ENCODE results near the gene BMPR1A. TPM values are rescaled to one million over a fixed set of nuclear protein-coding genes. Genes with fewer than 3 reads are reported as not detected.
A peak's percentile ranks its signal among the peaks of the same experiment; 100 is the strongest.

Gene BMPR1A
- total and polyA plus RNA-seq, 2 experiments from 2014 or later: 14.2 to 82.5 TPM

DNA sequence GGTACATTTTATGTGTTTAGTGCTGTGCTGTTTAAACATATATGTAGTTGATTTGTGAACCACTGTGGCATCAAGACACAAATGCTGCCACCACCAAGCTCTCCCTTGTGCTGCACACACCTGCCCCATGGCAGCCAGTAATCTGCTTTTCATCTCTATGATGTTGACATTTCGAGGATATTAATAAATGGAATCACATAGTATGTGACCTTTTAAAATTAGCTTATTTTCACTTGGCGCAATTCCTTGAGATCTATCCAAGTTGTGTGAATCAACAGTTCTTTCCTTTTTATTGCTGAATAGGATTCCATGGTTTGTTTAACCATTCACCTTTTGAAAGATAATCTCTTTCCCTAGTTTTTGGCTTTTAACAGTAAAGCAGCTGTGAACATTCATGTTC lies 73.1 kb downstream of the BMPR1A start:
- peaks cover 57% of the 10 kb centered on the region for H4K20me1 ChIP-seq (replicated peaks; ENCODE audit: insufficient read depth)

DNA sequence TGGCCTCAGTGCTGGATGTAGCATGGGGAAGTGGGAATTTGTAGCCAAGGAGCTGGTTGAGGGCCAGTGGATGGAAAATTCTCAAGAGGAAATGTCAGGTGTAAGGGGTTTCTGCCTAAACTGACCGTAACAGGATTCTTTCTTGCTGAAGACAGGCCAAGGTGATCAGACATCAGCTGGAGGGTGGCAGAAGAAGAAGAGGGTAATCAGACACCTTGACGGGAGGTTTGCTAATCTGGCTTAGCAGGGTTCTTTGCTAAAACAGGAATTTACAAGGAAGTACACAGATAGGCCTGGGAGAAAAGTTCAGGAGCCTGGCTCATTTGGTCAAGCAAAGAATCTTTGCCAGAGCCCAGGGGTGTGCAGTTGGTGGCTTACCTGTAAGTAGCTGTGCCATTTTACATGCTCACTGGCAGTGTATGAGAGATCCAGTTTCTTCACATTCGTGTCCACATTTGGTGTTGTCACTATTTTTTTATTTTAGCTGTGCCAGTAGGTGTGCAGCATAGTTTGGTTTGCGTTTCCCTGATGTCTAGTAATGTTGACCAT lies 73.7 kb downstream of the BMPR1A start:
- DNase-seq (ENCODE audit: low spot score) (peak; percentile 59), ATAC-seq (peak; percentile 80)
- H3K9me3 Mint-ChIP-seq: no peaks in the 10 kb centered on the region
- peak overlapping the region; percentile 7; the same call in 1 of the 3 replicates for H3K4me3 Mint-ChIP-seq
- Histone ChIP-seq H3F3A (replicated peaks; ENCODE audit: low read depth) (no peaks in the 10 kb centered on the region), H3K4me2 (peak overlapping the region; percentile 62), H3K9me2 (ENCODE audit: insufficient read depth) (no peaks in the 10 kb centered on the region), H3K4me1 (ENCODE audit: insufficient read depth) (peaks cover 63% of the 10 kb centered on the region), H4K20me1 (replicated peaks; ENCODE audit: insufficient read depth) (peaks cover 60% of the 10 kb centered on the region), H3K36me3 (ENCODE audit: insufficient read depth) (no peaks in the 10 kb centered on the region), H3K27ac (ENCODE audit: low read depth) (peak overlapping the region; percentile 16; the same call in 1 of the 2 replicates), H3K4me3 (no peak overlapping the region; the same call in 1 of the 2 replicates), H3K27me3 (ENCODE audit: insufficient read depth) (no peaks in the 10 kb centered on the region), H3K79me2 (replicated peaks; ENCODE audit: insufficient read depth) (peaks cover 100% of the 10 kb centered on the region), H2AFZ (no peak overlapping the region)
- H3K27me3 Mint-ChIP-seq (ENCODE audit: insufficient read depth, low read depth, poor library complexity): peaks cover 7% of the 10 kb centered on the region
- H3K4me1 Mint-ChIP-seq: peaks cover 69% of the 10 kb centered on the region
- TF ChIP-seq NANOG (IDR thresholded peaks at IDR 0.05; ENCODE audit: borderline replicate concordance) (no peak), ZNF331 (CRISPR knock-in tag; IDR thresholded peaks at IDR 0.05; ENCODE audit: low read depth) (no peak)
- no peaks in the 10 kb centered on the region for H3K36me3 Mint-ChIP-seq (ENCODE audit: low read depth)
- peak overlapping the region; percentile 8; the same call in 1 of the 2 replicates for H3K27ac Mint-ChIP-seq

More for the DNA sequence above, 73.1 kb downstream of the BMPR1A start:
- Histone ChIP-seq H2AFZ (no peak overlapping the region), H3K27me3 (ENCODE audit: insufficient read depth) (no peaks in the 10 kb centered on the region), H3K9me2 (ENCODE audit: insufficient read depth) (no peaks in the 10 kb centered on the region), H3K4me1 (ENCODE audit: insufficient read depth) (peaks cover 66% of the 10 kb centered on the region), H3K4me2 (peak overlapping the region; percentile 62), H3K27ac (ENCODE audit: low read depth) (peak overlapping the region; percentile 16; the same call in 1 of the 2 replicates), H3F3A (replicated peaks; ENCODE audit: low read depth) (no peaks in the 10 kb centered on the region), H3K79me2 (replicated peaks; ENCODE audit: insufficient read depth) (peaks cover 100% of the 10 kb centered on the region), H3K4me3 (no peak overlapping the region), H3K36me3 (ENCODE audit: insufficient read depth) (no peaks in the 10 kb centered on the region)
- H3K9me3 Mint-ChIP-seq: no peaks in the 10 kb centered on the region
- no peaks in the 10 kb centered on the region for H3K36me3 Mint-ChIP-seq (ENCODE audit: low read depth)
- H3K27me3 Mint-ChIP-seq (ENCODE audit: insufficient read depth, low read depth, poor library complexity): peaks cover 4% of the 10 kb centered on the region
- TF ChIP-seq ZNF331 (CRISPR knock-in tag; IDR thresholded peaks at IDR 0.05; ENCODE audit: low read depth): no peak
- TF ChIP-seq, protein P1, sequence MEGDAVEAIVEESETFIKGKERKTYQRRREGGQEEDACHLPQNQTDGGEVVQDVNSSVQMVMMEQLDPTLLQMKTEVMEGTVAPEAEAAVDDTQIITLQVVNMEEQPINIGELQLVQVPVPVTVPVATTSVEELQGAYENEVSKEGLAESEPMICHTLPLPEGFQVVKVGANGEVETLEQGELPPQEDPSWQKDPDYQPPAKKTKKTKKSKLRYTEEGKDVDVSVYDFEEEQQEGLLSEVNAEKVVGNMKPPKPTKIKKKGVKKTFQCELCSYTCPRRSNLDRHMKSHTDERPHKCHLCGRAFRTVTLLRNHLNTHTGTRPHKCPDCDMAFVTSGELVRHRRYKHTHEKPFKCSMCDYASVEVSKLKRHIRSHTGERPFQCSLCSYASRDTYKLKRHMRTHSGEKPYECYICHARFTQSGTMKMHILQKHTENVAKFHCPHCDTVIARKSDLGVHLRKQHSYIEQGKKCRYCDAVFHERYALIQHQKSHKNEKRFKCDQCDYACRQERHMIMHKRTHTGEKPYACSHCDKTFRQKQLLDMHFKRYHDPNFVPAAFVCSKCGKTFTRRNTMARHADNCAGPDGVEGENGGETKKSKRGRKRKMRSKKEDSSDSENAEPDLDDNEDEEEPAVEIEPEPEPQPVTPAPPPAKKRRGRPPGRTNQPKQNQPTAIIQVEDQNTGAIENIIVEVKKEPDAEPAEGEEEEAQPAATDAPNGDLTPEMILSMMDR (conservative IDR thresholded peaks at IDR 0.05; ENCODE audit: low read depth in 2 of 2): no peak
- TF ChIP-seq NANOG (IDR thresholded peaks at IDR 0.05; ENCODE audit: borderline replicate concordance): no peak
- no peak for TF ChIP-seq POLR2AphosphoS5 (IDR thresholded peaks at IDR 0.05; ENCODE audit: low read depth)
- TF ChIP-seq EZH2 (IDR thresholded peaks at IDR 0.05; ENCODE audit: low read depth, unreplicated experiment): no peak
- TF ChIP-seq STAT1 (IDR thresholded peaks at IDR 0.05; ENCODE audit: unreplicated experiment): no peak
- TF ChIP-seq ZNF114 (CRISPR knock-in tag; IDR thresholded peaks at IDR 0.05): no peak
- no peak for TF ChIP-seq EZH2phosphoT487 (IDR thresholded peaks at IDR 0.05; ENCODE audit: unreplicated experiment)
- peaks cover 65% of the 10 kb centered on the region for H3K4me1 Mint-ChIP-seq
- no peak for ATAC-seq
- DNase-seq (ENCODE audit: low spot score): no peak
- H3K4me3 Mint-ChIP-seq: no peak overlapping the region; the same call in 2 of the 3 replicates
- H3K27ac Mint-ChIP-seq: peak overlapping the region; percentile 19; the same call in 1 of the 2 replicates

DNA sequence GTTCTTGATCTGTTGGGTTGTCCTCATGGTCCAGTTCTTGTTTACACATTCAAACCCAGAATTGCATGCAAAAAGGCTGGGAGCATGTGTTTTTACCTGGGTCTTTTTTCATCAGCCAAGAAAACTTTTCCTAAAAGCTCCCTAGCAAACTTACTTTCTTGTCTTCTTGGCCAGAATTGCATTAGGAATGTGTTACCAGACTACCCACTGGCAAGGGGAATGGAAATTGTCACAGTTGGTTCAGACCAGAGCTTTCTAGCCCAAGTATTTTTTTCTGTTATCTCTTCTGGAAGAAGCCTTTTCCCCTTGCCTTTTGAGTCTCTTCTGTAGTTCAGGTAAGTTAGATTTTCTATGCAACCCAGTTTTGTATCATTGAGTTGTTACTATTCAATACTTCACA lies 77.5 kb downstream of the BMPR1A start:
- H3K27me3 ChIP-seq (ENCODE audit: insufficient read depth): no peaks in the 10 kb centered on the region
- Mint-ChIP-seq H3K4me3 (no peak overlapping the region), H3K27ac (no peak overlapping the region), H3K27me3 (ENCODE audit: insufficient read depth, low read depth, poor library complexity) (peaks cover 8% of the 10 kb centered on the region), H3K4me1 (peaks cover 62% of the 10 kb centered on the region), H3K9me3 (no peaks in the 10 kb centered on the region), H3K36me3 (ENCODE audit: low read depth) (no peaks in the 10 kb centered on the region)
- ATAC-seq (no peak), DNase-seq (ENCODE audit: low spot score) (no peak)
- H3F3A ChIP-seq (replicated peaks; ENCODE audit: low read depth): no peaks in the 10 kb centered on the region
- H3K4me1 ChIP-seq (ENCODE audit: insufficient read depth): peaks cover 49% of the 10 kb centered on the region
- H3K36me3 ChIP-seq (ENCODE audit: insufficient read depth): no peaks in the 10 kb centered on the region
- H3K4me2 ChIP-seq: no peak overlapping the region
- H3K9me2 ChIP-seq (ENCODE audit: insufficient read depth): no peaks in the 10 kb centered on the region
- peaks cover 100% of the 10 kb centered on the region for H3K79me2 ChIP-seq (replicated peaks; ENCODE audit: insufficient read depth)
- H3K4me3 ChIP-seq: no peak overlapping the region
- H3K27ac ChIP-seq (ENCODE audit: low read depth): no peak overlapping the region
- TF ChIP-seq, protein P2, sequence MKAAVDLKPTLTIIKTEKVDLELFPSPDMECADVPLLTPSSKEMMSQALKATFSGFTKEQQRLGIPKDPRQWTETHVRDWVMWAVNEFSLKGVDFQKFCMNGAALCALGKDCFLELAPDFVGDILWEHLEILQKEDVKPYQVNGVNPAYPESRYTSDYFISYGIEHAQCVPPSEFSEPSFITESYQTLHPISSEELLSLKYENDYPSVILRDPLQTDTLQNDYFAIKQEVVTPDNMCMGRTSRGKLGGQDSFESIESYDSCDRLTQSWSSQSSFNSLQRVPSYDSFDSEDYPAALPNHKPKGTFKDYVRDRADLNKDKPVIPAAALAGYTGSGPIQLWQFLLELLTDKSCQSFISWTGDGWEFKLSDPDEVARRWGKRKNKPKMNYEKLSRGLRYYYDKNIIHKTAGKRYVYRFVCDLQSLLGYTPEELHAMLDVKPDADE (IDR thresholded peaks at IDR 0.05): no peak
- TF ChIP-seq JUNB (IDR thresholded peaks at IDR 0.05; ENCODE audit: unreplicated experiment) (no peak), CREB1 (CRISPR knock-in tag; IDR thresholded peaks at IDR 0.05; ENCODE audit: low read depth) (no peak)
- H2AFZ ChIP-seq: no peak overlapping the region
- peaks cover 59% of the 10 kb centered on the region for H4K20me1 ChIP-seq (replicated peaks; ENCODE audit: insufficient read depth)
